Stimulated activated CD8-positive, alpha-beta memory T cell treated with anti-CD3 and anti-CD28 coated beads, Interleukin-7, amount 100 ng/mL, for 1 hour (primary cell): Measurements from ENCODE around the gene SH3YL1.

Experiments
- DNase-seq, 2 donors: peaks; one replicate each; pipeline ENCODE4 v3.0.0-alpha.2; 2020; ENCODE audit warnings: low read depth in 2 of 2

SH3YL1 gene

GRCh38 chr2:223971-224760 is 39.7 kb downstream of the SH3YL1 start:
- DNase-seq: no peak

GRCh38 chr2:223451-223850 is 40.4 kb downstream of the SH3YL1 start:
- no peak for DNase-seq

GRCh38 chr2:216068-216467 is 47.8 kb downstream of the SH3YL1 start:
- DNase-seq: no peak

- no peak for DNase-seq
Observed at GRCh38 chr2:213932-214693, 49.7 kb downstream of the SH3YL1 start.

GRCh38 chr2:211486-212184 is 52.2 kb downstream of the SH3YL1 start:
- no peak for DNase-seq

- DNase-seq: no peak
Observed at GRCh38 chr2:210660-211059, 53.2 kb downstream of the SH3YL1 start.

GRCh38 chr2:209470-209869 is 54.4 kb downstream of the SH3YL1 start:
- no peak for DNase-seq

GRCh38 chr2:208335-208734 is 55.5 kb downstream of the SH3YL1 start:
- DNase-seq: no peak

- DNase-seq: no peak
Observed at GRCh38 chr2:203984-204383, 59.8 kb downstream of the SH3YL1 start.

- no peak for DNase-seq
Observed at GRCh38 chr2:203401-203800, 60.4 kb downstream of the SH3YL1 start.

GRCh38 chr2:202945-203344 is 60.9 kb downstream of the SH3YL1 start:
- DNase-seq: no peak

GRCh38 chr2:201648-202433 is 62.0 kb downstream of the SH3YL1 start:
- DNase-seq: no peak

GRCh38 chr2:199041-199966 is 64.5 kb downstream of the SH3YL1 start:
- no peak for DNase-seq

GRCh38 chr2:196406-196805 is 67.4 kb downstream of the SH3YL1 start:
- no peak for DNase-seq

GRCh38 chr2:195932-196331 is 67.9 kb downstream of the SH3YL1 start:
- DNase-seq: no peak

- DNase-seq: peak in 1 of 2 donors; percentile 30
Observed at GRCh38 chr2:193141-193671, 70.6 kb downstream of the SH3YL1 start.

GRCh38 chr2:191311-192190 is 72.3 kb downstream of the SH3YL1 start:
- DNase-seq: no peak

GRCh38 chr2:187825-188224 is 76.0 kb downstream of the SH3YL1 start:
- DNase-seq: no peak

- DNase-seq: no peak
Observed at GRCh38 chr2:185221-185620, 78.6 kb downstream of the SH3YL1 start.
